ENCODE data around the gene PKNOX2. TPM values are rescaled to one million over a fixed set of nuclear protein-coding genes. Genes with fewer than 3 reads are reported as not detected.

The PKNOX2 gene
- total and polyA plus RNA-seq, 2 of the 4 experiments (the other 2 are of a cell fraction), result 0.72 to 2.3 TPM

DNA sequence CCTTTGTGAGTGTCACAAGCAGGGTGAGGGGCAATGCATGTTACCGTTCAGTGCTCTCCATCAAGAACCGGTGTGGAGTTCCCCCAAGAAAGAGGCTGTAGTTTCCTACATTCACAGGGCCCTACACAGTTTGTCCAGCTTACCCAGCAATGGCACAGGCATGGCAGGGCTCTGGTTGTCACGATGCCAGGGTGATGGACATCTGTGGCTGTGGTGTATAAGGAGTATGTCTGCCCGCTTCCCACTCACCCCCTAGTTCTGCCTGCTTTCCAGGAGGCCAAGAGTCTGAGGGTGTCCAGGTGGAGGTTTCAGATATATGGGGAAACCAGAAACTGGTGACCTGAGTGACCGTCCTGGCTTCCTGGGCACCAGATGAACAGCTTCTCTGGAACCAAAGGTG is 116.1 kb downstream of the PKNOX2 start:
- no peak overlapping the region for H2AFZ ChIP-seq (replicated peaks; ENCODE audit: low read length, poor library complexity)
- no peaks in the 10 kb centered on the region for H3K9me1 ChIP-seq (ENCODE audit: insufficient read depth, low read length)
- no TSS peak for BruUV-seq (replicated peaks)
- no peaks in the 10 kb centered on the region for H3K79me1 ChIP-seq (ENCODE audit: low read depth in 1 of 2, low read length in 2 of 2)
- H4K91ac ChIP-seq (ENCODE audit: insufficient read depth, low read depth, low read length), result no peak overlapping the region
- H4K8ac ChIP-seq (ENCODE audit: low read depth in 2 of 2, low read length in 2 of 2), result no peak overlapping the region
- no peak overlapping the region for H2AK5ac ChIP-seq (ENCODE audit: low read depth, low read length)
- H2BK5ac ChIP-seq (ENCODE audit: low read depth, low read length, poor library complexity, severe bottlenecking), result no peak overlapping the region
- no peak overlapping the region for H3K23ac ChIP-seq (ENCODE audit: low read depth, low read length)
- no peak overlapping the region for H3K27ac ChIP-seq (ENCODE audit: insufficient read depth, low read length)
- H3K4me2 ChIP-seq (ENCODE audit: low read depth, low read length), result no peak overlapping the region
- H2AK9ac ChIP-seq (replicated peaks; ENCODE audit: low read depth, low read length, poor library complexity), result no peak overlapping the region
- H4K5ac ChIP-seq (ENCODE audit: low read depth, low read length), result no peak overlapping the region
- dilution Hi-C loops (cut with HindIII; ENCODE audit: low sequenced_read_pairs, unreplicated experiment) (no loop called here), in situ Hi-C loops (cut with MboI; ENCODE audit: low sequenced_read_pairs) (no loop called here), intact Hi-C loops (cut with micrococcal nuclease) (no loop called here)
- no peaks in the 10 kb centered on the region for H3K36me3 ChIP-seq (ENCODE audit: control insufficient read depth, insufficient read depth, low read length)
- peaks cover 3% of the 10 kb centered on the region for H3K27me3 ChIP-seq (ENCODE audit: control insufficient read depth, insufficient read depth, low read length)
- no peak overlapping the region for H2BK15ac ChIP-seq (ENCODE audit: low read depth, low read length)
- no peak for ATAC-seq (ENCODE audit: low read depth)
- no peak for DNase-seq
- no peak overlapping the region for H3K9ac ChIP-seq (ENCODE audit: low read depth, low read length)
- H3K9me3 ChIP-seq (ENCODE audit: control insufficient read depth, insufficient read depth, low read length), result no peaks in the 10 kb centered on the region
- H3K18ac ChIP-seq (ENCODE audit: low read depth, low read length), result no peak overlapping the region
- WGBS, 2 experiments (ENCODE audit: extremely low coverage in 2 of 2, insufficient read length in 1 of 2), result 79% methylated on average over 3 of the region's 5 CpGs; no CpG with 5 or more reads in 1 of the 2 experiments
- H3K14ac ChIP-seq (replicated peaks; ENCODE audit: low read depth, low read length), result no peak overlapping the region
- ChIA-PET POLR2A (ENCODE audit: unreplicated experiment) (no interaction called here), CTCF (no interaction called here)
- H3K4me3 ChIP-seq (ENCODE audit: insufficient read depth, low read depth, low read length), result no peak overlapping the region
- no peaks in the 10 kb centered on the region; the same call in 1 of the 2 replicates for H3K4me1 ChIP-seq (ENCODE audit: control insufficient read depth, insufficient read depth, low read length)
- H2BK120ac ChIP-seq (ENCODE audit: low read depth, low read length), result no peak overlapping the region
- no peak overlapping the region for H3K4ac ChIP-seq (ENCODE audit: low read depth, low read length)
- no peak overlapping the region for H3K56ac ChIP-seq (ENCODE audit: extremely low read depth, insufficient read depth, low read length)
- H2BK20ac ChIP-seq (ENCODE audit: low read depth, low read length), result no peak overlapping the region
- TF ChIP-seq RFX5 (IDR thresholded peaks at IDR 0.05; ENCODE audit: low read depth, low read length) (no peak), RCOR1 (IDR thresholded peaks at IDR 0.05; ENCODE audit: insufficient replicate concordance, low read length) (no peak), SMC3 (IDR thresholded peaks at IDR 0.05; ENCODE audit: low read depth, low read length) (no peak), MAZ (IDR thresholded peaks at IDR 0.05; ENCODE audit: borderline replicate concordance, low read depth, low read length) (no peak), CHD1 (IDR thresholded peaks at IDR 0.05; ENCODE audit: low read depth, low read length) (no peak), MAFK (IDR thresholded peaks at IDR 0.05; ENCODE audit: low read depth, low read length) (no peak), BHLHE40 (IDR thresholded peaks at IDR 0.05; ENCODE audit: low read depth, low read length) (no peak), MXI1 (IDR thresholded peaks at IDR 0.05; ENCODE audit: borderline replicate concordance, low read depth, low read length) (no peak), POLR2A (IDR thresholded peaks at IDR 0.05; ENCODE audit: low read depth, low read length) (no peak), FOS (IDR thresholded peaks at IDR 0.05; ENCODE audit: low read depth, low read length) (no peak), CEBPB (IDR thresholded peaks at IDR 0.05; ENCODE audit: low read depth, low read length) (no peak), RAD21 (IDR thresholded peaks at IDR 0.05; ENCODE audit: low read length) (no peak), NFE2L2 (IDR thresholded peaks at IDR 0.05; ENCODE audit: low read depth, low read length) (no peak)
- TF ChIP-seq, protein P1, sequence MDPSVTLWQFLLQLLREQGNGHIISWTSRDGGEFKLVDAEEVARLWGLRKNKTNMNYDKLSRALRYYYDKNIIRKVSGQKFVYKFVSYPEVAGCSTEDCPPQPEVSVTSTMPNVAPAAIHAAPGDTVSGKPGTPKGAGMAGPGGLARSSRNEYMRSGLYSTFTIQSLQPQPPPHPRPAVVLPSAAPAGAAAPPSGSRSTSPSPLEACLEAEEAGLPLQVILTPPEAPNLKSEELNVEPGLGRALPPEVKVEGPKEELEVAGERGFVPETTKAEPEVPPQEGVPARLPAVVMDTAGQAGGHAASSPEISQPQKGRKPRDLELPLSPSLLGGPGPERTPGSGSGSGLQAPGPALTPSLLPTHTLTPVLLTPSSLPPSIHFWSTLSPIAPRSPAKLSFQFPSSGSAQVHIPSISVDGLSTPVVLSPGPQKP (IDR thresholded peaks at IDR 0.05; ENCODE audit: borderline replicate concordance, low read depth, low read length), result no peak
- TF ChIP-seq, protein P2, sequence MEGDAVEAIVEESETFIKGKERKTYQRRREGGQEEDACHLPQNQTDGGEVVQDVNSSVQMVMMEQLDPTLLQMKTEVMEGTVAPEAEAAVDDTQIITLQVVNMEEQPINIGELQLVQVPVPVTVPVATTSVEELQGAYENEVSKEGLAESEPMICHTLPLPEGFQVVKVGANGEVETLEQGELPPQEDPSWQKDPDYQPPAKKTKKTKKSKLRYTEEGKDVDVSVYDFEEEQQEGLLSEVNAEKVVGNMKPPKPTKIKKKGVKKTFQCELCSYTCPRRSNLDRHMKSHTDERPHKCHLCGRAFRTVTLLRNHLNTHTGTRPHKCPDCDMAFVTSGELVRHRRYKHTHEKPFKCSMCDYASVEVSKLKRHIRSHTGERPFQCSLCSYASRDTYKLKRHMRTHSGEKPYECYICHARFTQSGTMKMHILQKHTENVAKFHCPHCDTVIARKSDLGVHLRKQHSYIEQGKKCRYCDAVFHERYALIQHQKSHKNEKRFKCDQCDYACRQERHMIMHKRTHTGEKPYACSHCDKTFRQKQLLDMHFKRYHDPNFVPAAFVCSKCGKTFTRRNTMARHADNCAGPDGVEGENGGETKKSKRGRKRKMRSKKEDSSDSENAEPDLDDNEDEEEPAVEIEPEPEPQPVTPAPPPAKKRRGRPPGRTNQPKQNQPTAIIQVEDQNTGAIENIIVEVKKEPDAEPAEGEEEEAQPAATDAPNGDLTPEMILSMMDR (conservative IDR thresholded peaks at IDR 0.05; ENCODE audit: low read depth, low read length), result no peak
- TF ChIP-seq, protein P3, sequence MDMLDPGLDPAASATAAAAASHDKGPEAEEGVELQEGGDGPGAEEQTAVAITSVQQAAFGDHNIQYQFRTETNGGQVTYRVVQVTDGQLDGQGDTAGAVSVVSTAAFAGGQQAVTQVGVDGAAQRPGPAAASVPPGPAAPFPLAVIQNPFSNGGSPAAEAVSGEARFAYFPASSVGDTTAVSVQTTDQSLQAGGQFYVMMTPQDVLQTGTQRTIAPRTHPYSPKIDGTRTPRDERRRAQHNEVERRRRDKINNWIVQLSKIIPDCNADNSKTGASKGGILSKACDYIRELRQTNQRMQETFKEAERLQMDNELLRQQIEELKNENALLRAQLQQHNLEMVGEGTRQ (IDR thresholded peaks at IDR 0.05; ENCODE audit: low read depth, low read length), result no peak
- H4K20me1 ChIP-seq (ENCODE audit: insufficient read depth, low read length), result no peaks in the 10 kb centered on the region

All from IMR-90 (cell line).